HUDEP-2 (cell line): ENCODE results near the gene GNA14.
"Not testable (repeated sequence)": the region's sequence is repeated elsewhere in the genome, so short reads cannot be mapped to it uniquely, and the experiment has no call there.

Source experiments
- DNase-seq, 76 experiments: peaks; one replicate each; lab custom pipeline; 2025; ENCODE audit not compliant: unreplicated experiment in 76 of 76; lab: John Stamatoyannopoulos, UW

Gene GNA14

GRCh38 chr9:77422969-77423368 lies 225.2 kb downstream of the GNA14 start:
- no peak for DNase-seq

DNA sequence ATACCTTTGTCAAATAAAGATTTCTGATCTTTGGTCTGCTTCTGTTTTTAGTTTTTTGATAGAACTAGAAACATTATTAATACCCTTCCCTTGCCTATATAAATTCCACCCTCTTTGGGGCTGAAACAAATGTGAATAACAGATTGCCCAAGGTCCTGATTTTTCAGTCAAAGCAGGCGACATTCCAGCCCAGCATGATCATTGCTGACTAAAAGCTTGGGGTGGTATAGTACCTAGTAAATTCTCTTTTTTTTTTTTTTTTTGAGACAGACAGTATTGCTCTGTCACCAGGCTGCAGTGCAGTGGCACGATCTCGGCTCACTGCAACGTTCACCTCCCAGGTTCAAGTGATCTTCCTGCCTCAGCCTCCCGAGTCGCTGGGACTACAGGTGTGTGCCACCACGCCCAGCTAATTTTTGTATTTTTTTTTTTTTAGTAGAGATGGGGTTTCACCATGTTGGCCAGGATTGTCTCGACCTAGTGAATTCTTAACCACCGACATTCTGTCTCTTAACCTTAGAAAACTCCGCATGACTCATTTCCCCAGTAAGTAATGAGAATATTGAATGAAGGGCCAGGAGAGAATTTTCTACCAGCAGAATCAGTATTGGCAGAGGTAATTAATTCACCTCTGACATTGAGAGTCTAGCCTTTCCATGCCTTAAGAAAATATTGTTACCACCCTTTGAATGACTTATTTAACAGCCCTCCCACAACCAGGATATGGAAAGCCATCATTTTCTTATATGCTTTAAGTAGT lies 226.4 kb downstream of the GNA14 start:
- no peak for DNase-seq

DNA sequence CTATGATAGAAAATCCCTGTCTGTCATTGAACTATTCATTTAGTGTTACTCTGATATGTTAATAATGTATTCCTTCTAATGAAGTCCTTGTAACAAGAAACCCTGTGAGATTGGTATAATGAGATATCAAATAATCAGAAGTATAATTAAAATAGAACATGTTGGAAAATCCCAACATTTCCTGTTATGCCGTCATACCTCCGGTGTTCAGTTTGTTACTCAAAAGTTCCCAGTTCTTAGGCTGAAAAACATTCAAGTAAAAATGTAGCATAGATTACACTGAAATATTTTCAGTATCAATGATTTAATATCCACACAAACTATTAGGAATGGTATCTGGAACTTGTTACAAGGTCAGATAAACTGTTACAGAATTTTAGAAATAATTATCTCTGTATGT lies 227.5 kb downstream of the GNA14 start:
- no peak for DNase-seq

- DNase-seq = no peak
Observed at GRCh38 chr9:77418226-77418625, 229.9 kb downstream of the GNA14 start.

GRCh38 chr9:77417566-77417965 lies 230.6 kb downstream of the GNA14 start:
- no peak for DNase-seq

GRCh38 chr9:77408521-77408920 lies 239.6 kb downstream of the GNA14 start:
- DNase-seq = not testable (repeated sequence)

DNA sequence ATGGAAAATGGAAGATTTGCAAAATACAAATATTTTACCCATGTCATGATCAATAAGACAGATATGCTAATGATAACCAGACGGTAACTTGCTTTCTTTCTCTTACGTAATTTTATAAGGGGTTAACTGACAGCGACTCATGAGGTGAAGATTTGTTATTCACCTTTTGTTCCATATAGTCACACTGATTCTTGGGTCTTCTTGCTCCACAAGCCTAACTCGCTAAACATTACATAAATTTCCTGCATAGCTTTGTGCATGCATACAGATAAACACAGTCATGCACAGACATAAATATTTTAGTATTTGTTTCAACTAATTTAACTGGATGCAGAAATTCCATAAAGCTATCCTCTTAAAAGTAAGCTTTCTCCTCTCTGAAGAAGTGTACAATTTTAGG lies 244.9 kb downstream of the GNA14 start:
- DNase-seq = no peak

DNA sequence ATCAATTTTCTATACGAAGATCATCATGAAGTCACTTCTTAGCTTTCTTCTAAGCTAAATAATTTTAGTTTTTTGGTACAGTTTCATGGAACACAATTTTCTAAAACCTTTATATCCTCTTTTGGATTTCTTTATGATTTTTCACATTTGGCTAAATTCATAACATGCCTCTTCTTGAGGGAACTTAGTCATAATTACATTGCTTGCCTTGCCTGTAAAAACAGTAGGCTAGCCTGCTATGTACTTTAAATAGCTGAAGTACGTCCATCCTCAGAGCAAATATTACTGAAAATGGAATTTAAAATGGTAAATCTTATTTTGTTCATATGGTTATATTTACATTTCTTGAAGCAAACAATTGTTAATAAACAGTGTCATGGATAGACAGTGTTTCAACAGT lies 245.8 kb downstream of the GNA14 start:
- DNase-seq = no peak

GRCh38 chr9:77399964-77400363 lies 248.2 kb downstream of the GNA14 start:
- DNase-seq = no peak

DNA sequence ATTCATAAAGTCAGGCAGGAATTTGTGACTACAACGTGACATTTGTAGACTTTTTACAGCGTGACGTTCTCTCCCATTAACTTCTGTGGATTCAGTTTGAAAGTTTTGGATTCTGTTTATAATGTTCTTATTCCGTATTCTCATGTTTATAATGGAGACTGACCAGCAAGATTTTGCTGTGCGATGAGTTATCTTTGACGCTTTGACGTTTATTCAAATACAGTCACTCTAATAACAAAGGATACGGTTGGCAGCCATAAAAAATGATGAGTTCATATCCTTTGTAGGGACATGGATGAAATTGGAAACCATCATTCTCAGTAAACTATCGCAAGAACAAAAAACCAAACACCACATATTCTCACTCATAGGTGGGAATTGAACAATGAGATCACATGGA lies 249.5 kb downstream of the GNA14 start:
- DNase-seq = not testable (repeated sequence)

DNA sequence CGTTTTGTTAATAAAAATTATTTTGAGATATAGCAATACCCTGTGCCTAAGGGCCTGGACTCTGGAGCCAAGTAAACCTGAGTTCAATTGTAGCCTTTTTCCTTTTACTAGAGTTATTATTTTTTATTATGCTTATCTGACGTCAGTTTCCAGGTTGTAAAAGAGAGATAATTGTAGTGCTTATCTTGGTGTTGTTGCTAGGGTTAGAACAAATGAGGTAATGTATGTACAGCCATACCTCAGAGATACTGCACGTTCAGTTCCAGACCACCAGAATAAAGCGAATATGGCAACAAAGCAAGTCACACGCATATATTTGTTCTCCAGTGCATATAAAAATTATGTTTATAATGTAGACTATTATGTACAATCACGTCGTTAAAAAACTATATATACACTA lies 255.8 kb downstream of the GNA14 start:
- DNase-seq = peak in 1 of 76 experiments; percentile 3

GRCh38 chr9:77391834-77392233 lies 256.3 kb downstream of the GNA14 start:
- no peak for DNase-seq

DNA sequence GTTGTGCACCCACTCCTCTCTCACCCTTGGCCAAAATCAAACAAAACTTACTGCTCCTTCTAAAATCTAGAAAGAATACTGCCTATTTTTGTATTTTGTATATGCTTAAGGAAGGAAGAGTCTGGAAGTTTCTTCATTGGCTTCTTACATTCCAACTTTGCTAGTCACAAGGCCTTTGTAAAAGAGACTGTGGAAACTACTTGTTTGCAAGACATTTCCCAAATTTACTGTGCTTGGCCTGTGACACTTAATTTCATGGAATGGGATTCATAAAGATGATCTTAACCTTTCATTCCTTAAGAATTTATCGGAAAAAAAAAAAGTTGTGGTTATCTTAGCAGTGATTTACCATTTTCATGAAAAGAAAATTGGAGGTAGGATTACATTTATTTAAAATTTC lies 261.9 kb downstream of the GNA14 start:
- DNase-seq = no peak

DNA sequence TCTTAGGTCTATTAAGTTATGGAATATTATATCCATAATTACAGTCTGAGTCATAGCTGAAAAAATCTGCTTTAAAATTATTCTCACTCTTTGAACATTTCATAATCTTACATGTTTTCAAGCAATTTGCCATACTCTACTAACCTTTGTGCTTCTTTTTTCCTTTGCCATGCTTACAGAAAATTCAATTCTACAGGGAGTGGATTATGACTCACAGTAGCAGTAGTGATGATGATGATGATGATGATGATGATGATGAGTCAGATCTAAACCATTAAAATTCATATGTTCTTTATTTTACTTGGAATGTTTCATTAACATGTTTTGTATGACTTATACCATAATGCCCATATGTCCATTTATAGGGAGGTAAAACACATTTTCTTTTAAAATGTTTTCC lies 263.7 kb downstream of the GNA14 start:
- DNase-seq = no peak

GRCh38 chr9:77375956-77376532 lies 272.1 kb downstream of the GNA14 start:
- no peak for DNase-seq

DNA sequence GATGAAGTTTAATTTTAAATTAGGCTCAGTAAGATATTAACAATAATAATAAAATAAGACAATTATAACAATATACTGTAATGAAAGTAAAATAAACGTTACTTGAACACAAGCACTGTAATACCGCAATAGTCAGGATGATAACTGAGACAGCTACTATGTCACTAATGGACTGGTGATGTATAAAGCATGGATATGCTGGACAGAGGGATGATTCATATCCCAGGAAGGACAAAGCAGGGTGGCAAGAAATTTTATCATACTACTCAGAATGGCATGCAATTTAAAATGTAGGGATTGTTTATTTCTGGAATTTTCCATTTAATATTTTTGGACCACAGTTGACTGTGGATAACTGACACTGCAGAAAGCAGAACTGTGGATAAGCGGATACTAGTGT lies 273.9 kb downstream of the GNA14 start:
- DNase-seq = no peak
